ENCODE data around the gene ZBTB18. TPM values are rescaled to one million over a fixed set of nuclear protein-coding genes. Genes with fewer than 3 reads are reported as not detected.

ZBTB18 gene
- 23.1 and 34.5 TPM in 2 replicates for total RNA-seq

GRCh38 chr1:244050835-244051444 is at the start of gene ZBTB18:
Gene ZBTB18, plus strand, starts transcription at chr1:244051283. Its CDS starts 149 bp downstream, at chr1:244051432.

Other genes with a start within 250 kb of the ZBTB18 start
- 54.2 and 61.4 TPM in 2 replicates for gene AKT3, start 201.0 kb upstream of the ZBTB18 start, total RNA-seq

Measured in epithelial cell of umbilical artery (primary cell).